Medulla oblongata (tissue), 1 donor: ENCODE data around the gene NCR3LG1.

Experiments
- DNase-seq: peaks from one replicate; pipeline ENCODE4 v3.0.0-alpha.2; 2015; ENCODE audit errors: extremely low spot score

Gene NCR3LG1

GRCh38 chr11:17371614-17372013, 20.0 kb downstream of the NCR3LG1 start:
- no peak for DNase-seq

DNA sequence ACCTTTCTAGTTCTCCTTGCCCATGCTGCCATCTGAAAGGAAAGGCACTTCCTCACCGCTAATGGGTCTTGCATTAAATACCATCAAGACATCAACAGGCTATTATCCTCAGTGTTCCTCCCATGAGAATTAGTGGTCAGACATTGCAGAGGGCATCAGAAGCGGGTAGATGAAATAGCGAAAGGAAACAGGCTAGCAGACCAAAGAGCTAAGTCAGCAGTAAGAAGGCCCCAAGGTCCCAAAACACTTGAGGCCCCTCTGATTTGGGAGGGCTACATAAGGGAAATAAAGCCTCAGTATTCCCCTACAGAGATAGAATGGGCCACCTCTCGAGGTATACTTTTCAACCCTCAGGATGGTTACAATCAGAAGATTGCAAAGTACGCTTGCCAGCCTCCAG, 23.9 kb downstream of the NCR3LG1 start:
- no peak for DNase-seq

- DNase-seq: no peak
These were observed 24.9 kb downstream of the NCR3LG1 start for GRCh38 chr11:17376493-17376892.

DNA sequence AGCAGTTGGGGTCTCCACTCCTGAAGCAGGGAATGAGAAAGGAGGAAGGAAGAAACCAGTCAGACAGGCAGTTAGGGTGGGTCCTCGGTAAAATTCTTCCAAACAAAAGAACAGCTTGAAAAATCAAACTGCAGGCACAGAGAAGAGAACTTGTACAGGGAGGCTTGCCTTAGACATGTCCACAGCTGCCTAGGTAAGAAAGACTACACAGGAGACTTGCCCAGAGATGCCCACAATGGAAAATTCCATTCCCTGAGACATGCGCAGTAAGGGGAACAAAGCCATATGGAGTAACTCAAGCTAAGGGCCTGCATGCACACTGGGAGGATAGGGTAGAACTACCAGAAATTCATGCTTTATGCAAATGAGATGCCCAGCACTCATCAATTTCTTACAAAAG, 27.1 kb downstream of the NCR3LG1 start:
- DNase-seq: no peak

DNA sequence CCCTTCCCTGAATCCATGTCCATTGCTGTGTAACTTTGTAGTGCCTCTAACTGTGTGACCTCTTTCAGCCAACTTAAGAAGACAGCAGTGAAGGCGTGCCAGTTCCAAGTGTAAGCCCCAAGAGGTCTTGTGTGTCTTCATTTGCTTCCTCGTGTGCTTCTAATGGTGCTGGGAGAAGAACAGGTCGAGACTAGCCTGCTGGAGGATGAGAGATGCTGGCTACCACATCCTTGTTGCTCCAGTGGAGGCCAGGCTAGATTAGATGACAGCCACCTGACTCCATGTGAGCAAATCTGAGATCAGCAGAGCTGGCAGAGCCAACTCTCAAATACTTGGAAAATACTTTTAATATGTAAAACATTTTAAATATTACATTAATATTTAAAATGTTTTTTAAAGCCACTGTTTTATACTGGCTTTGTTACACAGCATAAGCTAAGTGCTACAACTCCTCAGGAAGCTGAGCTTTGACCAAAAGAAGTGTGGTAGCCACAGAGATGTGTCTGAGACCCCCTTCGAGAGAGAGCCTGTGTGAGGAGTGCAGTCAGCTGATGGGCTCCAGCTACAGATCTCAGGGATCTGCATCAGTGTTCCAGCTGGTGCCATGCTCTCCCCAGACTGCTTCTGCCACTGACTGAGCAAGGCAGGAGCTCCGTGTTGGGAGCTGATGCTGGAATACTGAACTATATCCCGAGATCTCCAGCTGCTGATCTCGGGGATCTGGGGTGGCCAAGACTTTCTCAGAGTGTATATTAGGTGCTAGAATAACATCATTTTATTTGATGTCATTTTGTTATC, 28.0 kb downstream of the NCR3LG1 start:
- DNase-seq: no peak

GRCh38 chr11:17381156-17381555, 29.6 kb downstream of the NCR3LG1 start:
- no peak for DNase-seq

GRCh38 chr11:17382046-17382728, 30.6 kb downstream of the NCR3LG1 start:
- no peak for DNase-seq

DNA sequence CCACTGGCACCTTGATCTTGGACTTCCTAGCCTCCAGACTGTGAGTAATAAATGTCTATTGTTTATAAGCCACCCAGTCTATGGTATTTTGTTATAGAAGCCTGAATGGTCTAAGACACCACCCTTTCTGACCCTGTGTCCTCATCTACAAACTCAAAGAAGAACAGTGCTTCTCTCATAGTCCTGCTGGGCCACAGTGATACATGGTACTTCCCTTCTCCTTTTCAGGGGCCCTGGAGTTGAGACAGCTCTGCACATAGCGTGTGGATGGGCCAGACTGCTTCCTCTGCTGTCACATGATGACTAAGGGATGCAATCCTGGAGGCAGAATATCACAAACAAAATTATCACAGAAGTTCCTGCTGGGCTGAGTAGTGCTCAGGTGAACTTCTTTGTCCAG, 31.9 kb downstream of the NCR3LG1 start:
- no peak for DNase-seq

DNA sequence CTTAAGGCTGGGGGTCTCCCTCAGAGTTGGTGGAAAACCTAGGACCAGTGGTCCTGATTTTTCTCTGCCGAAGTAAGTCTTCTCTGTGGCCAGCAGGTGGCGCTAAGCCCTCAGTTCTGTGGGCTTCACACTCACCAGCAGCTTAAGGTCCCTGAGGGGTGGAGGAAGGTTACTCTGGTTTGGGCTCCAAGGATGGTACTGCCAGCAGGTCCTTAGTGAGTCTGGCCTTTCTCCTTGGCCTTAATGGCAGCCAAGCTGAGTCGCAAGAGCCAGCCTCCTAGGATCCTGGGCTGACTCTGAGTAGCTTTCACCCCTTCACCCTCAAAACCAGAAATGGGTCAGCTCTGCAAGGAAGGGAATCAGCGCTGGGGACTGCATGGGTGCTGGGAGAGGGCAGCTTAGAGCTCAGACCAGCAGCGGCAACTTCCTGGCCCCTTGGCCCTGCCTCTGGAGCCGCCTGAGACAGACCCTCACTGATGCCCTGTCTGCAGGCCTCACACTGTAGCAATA, 32.5 kb downstream of the NCR3LG1 start:
- DNase-seq: peak; percentile 96

DNA sequence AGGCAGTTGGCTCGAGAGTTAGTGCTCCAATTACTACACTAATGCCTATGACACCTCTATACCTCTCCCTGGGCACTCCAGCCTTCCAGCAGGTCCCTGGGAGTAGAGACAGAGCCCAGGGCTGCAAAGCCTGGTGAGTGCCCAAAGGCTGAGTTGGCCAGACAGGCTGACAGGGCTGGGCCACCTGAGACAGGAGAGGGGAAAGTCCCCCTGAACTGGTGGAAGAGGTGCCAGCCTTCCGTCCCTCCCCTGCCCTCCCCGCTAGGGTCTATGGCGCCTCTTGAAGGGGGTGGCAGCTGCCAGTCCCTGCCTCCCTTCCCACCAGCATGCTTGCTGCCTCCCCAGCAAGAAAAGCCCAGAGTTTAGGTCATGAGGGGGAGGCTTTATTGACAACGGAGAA, 33.9 kb downstream of the NCR3LG1 start:
- DNase-seq: no peak

- DNase-seq: no peak
These were observed 34.3 kb downstream of the NCR3LG1 start for GRCh38 chr11:17385926-17386325.

DNA sequence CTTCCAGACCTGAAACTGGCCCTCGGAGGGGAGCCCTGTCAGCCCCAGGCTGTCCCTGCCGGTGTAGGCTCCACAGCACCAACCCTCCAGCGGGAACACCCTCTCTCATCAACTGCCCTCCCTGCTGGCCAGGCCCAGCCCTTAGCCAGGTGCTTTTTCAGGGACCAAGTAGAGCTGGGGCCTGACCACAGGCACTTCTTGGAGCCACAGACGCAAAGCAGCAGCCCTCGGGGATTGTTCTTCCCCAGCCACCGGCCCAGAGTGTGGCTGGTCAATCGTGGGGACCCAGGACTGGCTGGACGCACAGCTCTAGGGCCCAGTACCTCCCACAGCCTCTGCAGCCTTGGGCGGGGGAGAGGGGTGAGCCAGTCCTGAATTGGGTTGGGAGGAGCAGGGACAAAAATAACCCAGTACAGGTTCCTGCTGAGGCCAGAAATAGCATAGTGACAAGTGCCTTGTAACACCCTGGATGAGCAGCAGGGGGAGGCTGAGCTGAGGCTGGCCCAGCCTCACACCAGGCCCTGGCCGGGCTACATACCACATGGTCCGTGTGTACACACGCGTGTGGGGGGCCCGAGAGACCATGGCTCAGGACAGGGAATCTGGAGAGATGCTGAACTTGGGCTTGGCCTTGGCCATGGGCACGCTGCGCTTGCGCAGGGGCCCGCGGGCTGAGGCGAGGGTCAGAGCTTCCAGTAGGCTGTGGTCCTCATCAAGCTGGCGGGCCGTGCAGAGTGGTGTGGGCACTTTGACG, 34.9 kb downstream of the NCR3LG1 start:
- DNase-seq: peak; percentile 41

DNA sequence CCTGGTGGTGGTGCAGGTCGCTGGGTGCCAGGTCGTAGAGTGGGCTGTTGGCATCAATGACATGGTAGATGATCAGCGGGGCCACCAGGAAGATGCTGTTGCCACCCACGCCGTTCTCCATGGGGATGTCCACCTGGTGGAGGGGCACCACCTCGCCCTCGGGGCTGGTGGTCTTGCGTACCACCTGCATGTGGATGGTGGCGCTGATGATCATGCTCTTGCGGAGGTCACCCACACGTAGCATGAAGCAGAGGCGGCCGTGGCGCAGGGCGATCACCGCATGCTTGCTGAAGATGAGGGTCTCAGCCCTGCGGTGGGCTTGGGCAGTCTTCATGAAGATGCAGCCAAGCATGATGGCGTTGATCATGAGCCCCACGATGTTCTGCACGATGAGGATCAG, 35.7 kb downstream of the NCR3LG1 start:
- DNase-seq: no peak

DNA sequence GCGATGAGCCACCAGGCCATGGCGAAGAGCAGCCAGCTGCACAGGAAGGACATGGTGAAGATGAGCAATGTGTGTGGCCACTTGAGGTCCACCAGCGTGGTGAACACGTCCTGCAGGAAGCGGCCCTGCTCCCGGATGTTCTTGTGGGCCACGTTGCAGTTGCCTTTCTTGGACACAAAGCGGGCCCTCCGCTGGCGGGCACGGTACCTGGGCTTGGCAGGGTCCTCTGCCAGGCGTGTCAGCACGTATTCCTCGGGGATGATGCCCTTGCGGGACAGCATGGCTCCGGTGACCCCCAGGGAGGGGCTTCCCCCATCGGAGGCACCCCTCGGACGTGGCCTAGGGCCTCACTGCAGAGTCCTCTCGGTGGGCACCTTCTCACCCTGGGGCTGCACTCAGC, 36.2 kb downstream of the NCR3LG1 start:
- DNase-seq: no peak

GRCh38 chr11:17388609-17389210, 37.1 kb downstream of the NCR3LG1 start, which contains the start of gene KCNJ11:
TSS of gene KCNJ11 (minus strand) at chr11:17388659. CDS start at chr11:17388091, 568 bp downstream.
- no peak for DNase-seq

DNA sequence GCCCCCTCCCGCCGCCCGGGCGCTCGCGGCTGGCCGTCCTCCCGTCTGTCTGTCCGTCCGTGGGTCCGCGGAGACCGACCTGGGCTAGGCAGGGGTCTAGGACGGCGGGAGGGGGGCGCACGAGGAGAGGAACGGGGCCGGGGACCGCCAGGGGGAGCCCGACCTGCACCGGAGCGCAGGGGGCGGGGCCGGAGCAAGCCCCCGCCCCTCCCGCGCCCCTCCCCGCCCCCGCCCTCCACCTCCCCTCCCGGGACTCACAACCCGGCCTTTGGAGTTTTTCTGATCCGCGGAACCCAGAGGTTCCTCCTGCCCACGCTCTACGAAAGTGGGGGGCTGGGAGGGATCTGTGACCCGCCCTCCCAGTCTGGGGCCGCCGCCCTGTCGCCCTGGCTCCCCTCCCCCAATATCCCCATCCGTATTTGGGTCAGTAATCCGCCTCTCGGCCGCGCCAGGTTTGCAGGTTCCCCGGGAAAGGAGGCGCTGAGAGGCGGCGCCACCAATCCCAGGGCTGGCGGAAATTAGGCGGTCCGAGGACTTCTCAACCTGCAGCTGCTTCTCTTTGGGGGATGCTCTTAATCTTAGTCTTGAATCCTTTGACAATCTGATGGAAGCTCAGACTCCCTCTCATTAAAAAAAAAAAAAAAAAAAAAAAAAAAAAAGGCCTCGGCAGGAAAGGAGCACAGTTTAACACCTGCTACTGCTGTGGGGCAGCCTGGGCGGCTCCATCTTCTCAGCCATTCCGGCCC, 37.8 kb downstream of the NCR3LG1 start:
- peak; percentile 38 for DNase-seq

GRCh38 chr11:17389957-17390649, 38.5 kb downstream of the NCR3LG1 start:
- DNase-seq: no peak

- DNase-seq: no peak
These were observed 40.1 kb downstream of the NCR3LG1 start for GRCh38 chr11:17391493-17392355.

DNA sequence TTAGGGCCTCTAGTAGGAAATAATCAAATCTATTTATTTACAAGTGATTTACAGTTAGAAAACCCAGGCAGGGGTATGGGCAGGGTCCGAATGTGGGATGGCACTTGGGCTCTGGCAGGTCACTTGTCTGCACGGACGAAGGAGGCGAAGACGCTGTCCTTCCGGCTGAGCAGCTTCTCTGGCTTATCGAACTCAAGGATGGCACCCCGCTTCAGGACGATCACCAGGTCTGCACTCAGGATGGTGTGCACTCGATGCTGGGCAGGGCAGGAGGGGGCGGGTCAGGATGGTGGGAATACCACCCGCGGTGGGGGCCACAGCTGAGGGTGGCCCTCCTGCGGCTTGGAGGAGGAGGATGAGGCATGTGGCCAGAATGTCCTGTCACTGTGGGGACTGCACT, 41.3 kb downstream of the NCR3LG1 start:
- DNase-seq: no peak

GRCh38 chr11:17393472-17393871, 41.9 kb downstream of the NCR3LG1 start:
- DNase-seq: no peak
